ENCODE data around the gene RTP1.
"Not testable (repeated sequence)": the region's sequence is repeated elsewhere in the genome, so short reads cannot be mapped to it uniquely, and the experiment has no call there.

Gene RTP1

DNA sequence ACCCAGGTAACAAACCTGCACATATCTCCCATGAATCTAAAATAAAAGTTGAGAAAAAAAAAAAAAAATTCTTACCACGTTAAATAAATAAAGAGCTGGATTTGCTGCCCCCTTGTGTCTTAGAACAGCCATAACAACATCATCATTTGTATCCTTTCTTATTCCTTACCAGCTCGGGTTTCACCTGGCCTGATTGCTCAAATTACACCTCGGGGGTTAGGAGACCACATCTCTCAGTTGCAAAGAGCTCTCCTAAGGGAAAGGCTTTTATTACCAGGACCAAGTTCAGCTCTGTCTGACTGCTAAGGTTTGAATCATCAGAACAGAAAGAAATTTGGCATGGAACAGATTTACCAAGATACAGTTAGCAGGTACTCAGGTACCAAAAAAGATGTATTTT lies 32.1 kb upstream of the RTP1 start:
- DNase-seq (ENCODE audit: low spot score): no peak
- no peaks in the 10 kb centered on the region for H3K36me3 ChIP-seq (ENCODE audit: low read depth)
- peak; percentile 89 for TF ChIP-seq CTCF (IDR thresholded peaks at IDR 0.05; ENCODE audit: poor library complexity, severe bottlenecking)
- no peak overlapping the region for H3K4me3 ChIP-seq (ENCODE audit: severe bottlenecking)
- peaks cover 11% of the 10 kb centered on the region for H3K4me1 ChIP-seq (ENCODE audit: insufficient read depth, poor library complexity, severe bottlenecking)
- no peak overlapping the region for H3K27ac ChIP-seq (ENCODE audit: poor library complexity, severe bottlenecking)
- ATAC-seq (ENCODE audit: low read depth): peak; percentile 82
- H3K27me3 ChIP-seq (ENCODE audit: insufficient read depth, poor library complexity, severe bottlenecking): no peaks in the 10 kb centered on the region
- no peaks in the 10 kb centered on the region for H3K9me3 ChIP-seq (ENCODE audit: severe bottlenecking)

GRCh38 chr3:187166750-187167149 lies 30.5 kb upstream of the RTP1 start:
- H3K27ac ChIP-seq (ENCODE audit: poor library complexity, severe bottlenecking): no peak overlapping the region
- no peaks in the 10 kb centered on the region for H3K36me3 ChIP-seq (ENCODE audit: low read depth)
- no peaks in the 10 kb centered on the region for H3K9me3 ChIP-seq (ENCODE audit: severe bottlenecking)
- no peak overlapping the region for H3K4me3 ChIP-seq (ENCODE audit: severe bottlenecking)
- no peak for TF ChIP-seq CTCF (IDR thresholded peaks at IDR 0.05; ENCODE audit: poor library complexity, severe bottlenecking)
- ATAC-seq (ENCODE audit: low read depth) (no peak), DNase-seq (ENCODE audit: low spot score) (no peak)
- H3K27me3 ChIP-seq (ENCODE audit: insufficient read depth, poor library complexity, severe bottlenecking): no peaks in the 10 kb centered on the region
- H3K4me1 ChIP-seq (ENCODE audit: insufficient read depth, poor library complexity, severe bottlenecking): peaks cover 18% of the 10 kb centered on the region

DNA sequence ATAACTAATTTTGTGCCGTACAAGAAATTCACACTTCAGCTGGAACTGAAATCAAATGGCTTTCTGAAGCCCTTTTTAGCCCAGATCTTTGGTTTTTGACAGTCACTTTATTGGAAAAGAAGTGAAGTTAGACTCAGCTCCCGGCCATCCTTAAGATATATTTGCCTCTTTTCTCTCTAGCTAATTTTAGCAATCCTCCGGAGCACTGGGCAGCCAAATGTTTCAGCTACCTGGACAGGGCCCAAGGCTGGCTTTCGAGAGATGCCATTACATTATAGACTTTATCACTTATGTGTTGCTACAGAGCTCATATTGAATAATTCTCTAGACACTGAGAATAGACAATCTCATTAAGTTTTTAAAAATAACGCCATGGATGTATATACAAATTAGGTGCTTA lies 29.5 kb upstream of the RTP1 start:
- no peak overlapping the region for H3K27ac ChIP-seq (ENCODE audit: poor library complexity, severe bottlenecking)
- no peak for ATAC-seq (ENCODE audit: low read depth)
- TF ChIP-seq CTCF (IDR thresholded peaks at IDR 0.05; ENCODE audit: poor library complexity, severe bottlenecking): no peak

DNA sequence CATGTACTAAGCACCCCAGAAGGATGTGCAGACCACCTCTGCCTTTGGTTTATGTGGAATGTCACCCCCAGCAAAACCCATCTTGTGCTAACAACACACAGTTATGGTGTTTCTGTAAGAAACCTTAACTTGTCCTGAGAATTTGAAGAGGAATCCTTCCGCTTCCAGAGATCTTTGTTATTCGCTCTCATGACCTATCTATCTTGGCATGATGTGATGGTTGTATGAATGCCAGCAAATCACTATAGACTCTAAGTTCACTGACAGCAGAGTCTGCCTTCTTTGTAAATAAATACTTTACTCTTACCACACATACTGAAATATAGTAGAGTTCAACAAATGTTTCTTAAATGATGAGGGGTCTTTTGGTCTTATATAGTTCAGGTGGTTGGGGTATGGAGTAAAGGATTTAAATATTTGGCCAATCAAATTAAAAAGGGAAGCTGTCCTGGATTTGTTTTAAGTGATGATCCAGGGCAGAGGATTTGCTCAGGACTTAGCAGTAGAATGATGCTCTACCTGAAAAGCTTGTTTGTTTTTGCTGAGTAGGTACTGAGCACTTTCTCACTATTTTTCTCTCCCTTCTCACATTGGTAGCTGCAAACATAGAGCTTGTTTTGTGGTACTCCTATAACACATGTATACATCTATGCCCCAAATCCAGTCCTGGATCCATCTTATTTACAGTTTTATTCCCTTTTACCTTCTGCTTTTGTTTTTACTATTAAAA lies 27.9 kb upstream of the RTP1 start:
- Histone ChIP-seq H3K9me3 (ENCODE audit: severe bottlenecking) (no peaks in the 10 kb centered on the region), H3K27ac (ENCODE audit: poor library complexity, severe bottlenecking) (peak overlapping the region; percentile 71), H3K4me1 (ENCODE audit: insufficient read depth, poor library complexity, severe bottlenecking) (peaks cover 18% of the 10 kb centered on the region), H3K4me3 (ENCODE audit: severe bottlenecking) (no peak overlapping the region), H3K27me3 (ENCODE audit: insufficient read depth, poor library complexity, severe bottlenecking) (no peaks in the 10 kb centered on the region), H3K36me3 (ENCODE audit: low read depth) (no peaks in the 10 kb centered on the region)
- DNase-seq (ENCODE audit: low spot score): no peak
- no peak for ATAC-seq (ENCODE audit: low read depth)
- TF ChIP-seq CTCF (IDR thresholded peaks at IDR 0.05; ENCODE audit: poor library complexity, severe bottlenecking): no peak

More for the DNA sequence above, 29.5 kb upstream of the RTP1 start:
- Histone ChIP-seq H3K36me3 (ENCODE audit: low read depth) (no peaks in the 10 kb centered on the region), H3K9me3 (ENCODE audit: severe bottlenecking) (no peaks in the 10 kb centered on the region), H3K4me3 (ENCODE audit: severe bottlenecking) (no peak overlapping the region), H3K4me1 (ENCODE audit: insufficient read depth, poor library complexity, severe bottlenecking) (peaks cover 18% of the 10 kb centered on the region), H3K27me3 (ENCODE audit: insufficient read depth, poor library complexity, severe bottlenecking) (no peaks in the 10 kb centered on the region)
- no peak for DNase-seq (ENCODE audit: low spot score)

GRCh38 chr3:187170911-187171310 lies 26.4 kb upstream of the RTP1 start:
- H3K36me3 ChIP-seq (ENCODE audit: low read depth); H3K27me3 ChIP-seq (ENCODE audit: insufficient read depth, poor library complexity, severe bottlenecking); H3K4me3 ChIP-seq (ENCODE audit: severe bottlenecking); DNase-seq (ENCODE audit: low spot score); H3K9me3 ChIP-seq (ENCODE audit: severe bottlenecking); ATAC-seq (ENCODE audit: low read depth): not testable (repeated sequence)
- Histone ChIP-seq H3K27ac (ENCODE audit: poor library complexity, severe bottlenecking) (peak overlapping the region; percentile 71), H3K4me1 (ENCODE audit: insufficient read depth, poor library complexity, severe bottlenecking) (peaks cover 13% of the 10 kb centered on the region)

Data from RWPE2 (cell line).